Testis (tissue), 3 donors: Measurements from ENCODE around the gene FLT1. TPM values are rescaled to one million over a fixed set of nuclear protein-coding genes. Genes with fewer than 3 reads are reported as not detected.

Experiments used
- DNase-seq: peaks from one replicate; pipeline ENCODE4 v3.0.0-alpha.2; 2019
- H3K27ac ChIP-seq, 2 donors: fragments of 200-600 bp; sonication (generic); one replicate each; pipeline ENCODE4 v1.5.1; 2019
- H3K27me3 ChIP-seq: fragments of 200-600 bp; sonication (generic); one replicate; pipeline ENCODE4 v1.5.1; 2019
- H3K36me3 ChIP-seq: fragments of 200-600 bp; sonication (generic); one replicate; pipeline ENCODE4 v1.5.1; 2017; ENCODE audit warnings: low read depth; ENCODE audit errors: missing control alignments
- H3K4me1 ChIP-seq: fragments of 200-600 bp; sonication (generic); one replicate; pipeline ENCODE4 v1.5.1; 2019
- H3K4me3 ChIP-seq, 2 donors: fragments of 200-600 bp; sonication (generic); one replicate each; pipeline ENCODE4 v1.5.1; 2017 to 2019
- H3K9me3 ChIP-seq: fragments of 200-600 bp; sonication (generic); one replicate; pipeline ENCODE4 v1.5.1; 2017
- POLR2A ChIP-seq: fragments of 450-650 bp; IDR thresholded peaks from one replicate; pipeline ENCODE4 v1.6.1; 2017; ENCODE audit warnings: antibody characterized with exemption, mild to moderate bottlenecking, moderate library complexity
- WGBS, 2 donors: methylation state at CpG; one replicate each; pipeline ENCODE4 v1.1.5; 2018; 5-methylcytosine and 5-hydroxymethylcytosine counted together
- intact Hi-C: fragments of 100-400 bp; cut with DNase I; formaldehyde crosslinking; loops from one replicate; pipeline ENCODE4 v1.15.1; 2023; ENCODE audit warnings: low total_unique reads
- polyA plus RNA-seq: library from polyadenylated mRNA; stranded (reverse); fragments of 350-450 nt; fragmentation: Illumina TruSeq; extraction: RNeasy Lipid Tissue Mini Kit (QIAGEN cat#74804); gene quantifications from one replicate; pipeline ENCODE4 v1.2.3, GENCODE V29; 2014; ENCODE audit warnings: low read depth, low replicate concordance; ENCODE audit not compliant: insufficient read depth
- total RNA-seq, 2 donors: library from RNA; depleted of rRNA; stranded (reverse); fragments of >200 nt; gene quantifications; one replicate each; pipeline ENCODE4 v1.2.3, GENCODE V29; 2016
- TF ChIP-seq, protein P1 (sequence below), 3 experiments: fragments of 450-650 bp in 2 of 3; fragments of 200-600 bp in 1 of 3; sonication (generic) in 1 of 3; IDR thresholded peaks; one replicate each; pipeline ENCODE4 v1.5.1; 2016 to 2019; ENCODE audit warnings: antibody characterized with exemption in 3 of 3, mild to moderate bottlenecking in 2 of 3, moderate library complexity in 1 of 3

Gene FLT1
- total and polyA plus RNA-seq, 3 donors from 2014 or later, result 26.6 to 48.1 (median 47.4) TPM

DNA sequence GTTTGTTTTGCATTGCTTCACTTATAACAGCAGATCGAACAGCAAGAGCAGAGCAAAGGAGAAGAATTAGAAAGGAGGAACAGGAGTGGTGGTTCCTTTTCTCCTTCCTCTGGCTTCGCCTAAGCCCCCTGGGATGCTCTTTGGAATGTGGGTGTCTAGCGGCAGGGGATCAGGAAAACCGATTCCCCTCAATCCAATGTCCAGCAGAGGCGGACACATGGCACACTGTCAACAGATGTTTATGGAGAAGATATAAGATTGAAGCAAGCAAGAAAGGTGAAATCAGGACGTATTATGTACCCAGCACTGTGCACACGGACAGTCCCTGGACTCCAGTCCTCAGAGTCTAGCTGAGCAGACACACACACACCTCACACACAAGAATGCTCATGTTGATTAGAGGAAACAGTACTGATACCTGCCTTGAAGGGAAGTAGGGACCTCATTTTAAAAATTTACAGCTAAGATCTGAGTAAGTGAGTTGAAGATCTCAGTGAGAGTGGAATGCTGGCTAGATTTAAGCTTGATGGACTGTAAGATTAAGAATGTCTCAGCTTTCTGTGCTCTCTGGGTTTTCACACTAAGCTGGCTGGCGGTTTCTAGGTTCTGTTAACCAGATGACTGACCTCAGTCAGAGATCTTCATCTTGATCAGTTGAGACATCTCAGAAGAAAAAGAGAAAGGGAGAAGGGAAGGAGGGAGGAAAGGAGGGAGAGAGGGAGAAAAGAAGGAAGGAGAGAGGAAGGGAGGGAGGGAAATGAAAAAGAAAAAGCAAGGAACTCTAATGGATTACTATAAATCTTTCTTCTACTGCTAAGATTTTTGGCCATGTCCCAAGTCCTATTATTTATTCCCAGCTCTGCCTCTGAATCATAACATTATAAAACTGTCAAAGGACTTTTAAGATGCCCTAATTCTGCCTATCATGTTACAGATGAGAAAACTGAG is 44.8 kb downstream of the FLT1 start:
- TF ChIP-seq, protein P1, sequence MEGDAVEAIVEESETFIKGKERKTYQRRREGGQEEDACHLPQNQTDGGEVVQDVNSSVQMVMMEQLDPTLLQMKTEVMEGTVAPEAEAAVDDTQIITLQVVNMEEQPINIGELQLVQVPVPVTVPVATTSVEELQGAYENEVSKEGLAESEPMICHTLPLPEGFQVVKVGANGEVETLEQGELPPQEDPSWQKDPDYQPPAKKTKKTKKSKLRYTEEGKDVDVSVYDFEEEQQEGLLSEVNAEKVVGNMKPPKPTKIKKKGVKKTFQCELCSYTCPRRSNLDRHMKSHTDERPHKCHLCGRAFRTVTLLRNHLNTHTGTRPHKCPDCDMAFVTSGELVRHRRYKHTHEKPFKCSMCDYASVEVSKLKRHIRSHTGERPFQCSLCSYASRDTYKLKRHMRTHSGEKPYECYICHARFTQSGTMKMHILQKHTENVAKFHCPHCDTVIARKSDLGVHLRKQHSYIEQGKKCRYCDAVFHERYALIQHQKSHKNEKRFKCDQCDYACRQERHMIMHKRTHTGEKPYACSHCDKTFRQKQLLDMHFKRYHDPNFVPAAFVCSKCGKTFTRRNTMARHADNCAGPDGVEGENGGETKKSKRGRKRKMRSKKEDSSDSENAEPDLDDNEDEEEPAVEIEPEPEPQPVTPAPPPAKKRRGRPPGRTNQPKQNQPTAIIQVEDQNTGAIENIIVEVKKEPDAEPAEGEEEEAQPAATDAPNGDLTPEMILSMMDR (IDR thresholded peaks at IDR 0.05), result no peak
- TF ChIP-seq POLR2A, result no peak
- DNase-seq, result no peak
- Histone ChIP-seq H3K27ac (no peak overlapping the region), H3K36me3 (no peaks in the 10 kb centered on the region), H3K27me3 (no peaks in the 10 kb centered on the region), H3K4me1 (peaks cover 10% of the 10 kb centered on the region), H3K9me3 (no peaks in the 10 kb centered on the region), H3K4me3 (no peak overlapping the region)
- 75 to 78% methylated on average over 8 of the region's 8 CpGs for WGBS, 2 donors
- intact Hi-C loops, result no loop called here

DNA sequence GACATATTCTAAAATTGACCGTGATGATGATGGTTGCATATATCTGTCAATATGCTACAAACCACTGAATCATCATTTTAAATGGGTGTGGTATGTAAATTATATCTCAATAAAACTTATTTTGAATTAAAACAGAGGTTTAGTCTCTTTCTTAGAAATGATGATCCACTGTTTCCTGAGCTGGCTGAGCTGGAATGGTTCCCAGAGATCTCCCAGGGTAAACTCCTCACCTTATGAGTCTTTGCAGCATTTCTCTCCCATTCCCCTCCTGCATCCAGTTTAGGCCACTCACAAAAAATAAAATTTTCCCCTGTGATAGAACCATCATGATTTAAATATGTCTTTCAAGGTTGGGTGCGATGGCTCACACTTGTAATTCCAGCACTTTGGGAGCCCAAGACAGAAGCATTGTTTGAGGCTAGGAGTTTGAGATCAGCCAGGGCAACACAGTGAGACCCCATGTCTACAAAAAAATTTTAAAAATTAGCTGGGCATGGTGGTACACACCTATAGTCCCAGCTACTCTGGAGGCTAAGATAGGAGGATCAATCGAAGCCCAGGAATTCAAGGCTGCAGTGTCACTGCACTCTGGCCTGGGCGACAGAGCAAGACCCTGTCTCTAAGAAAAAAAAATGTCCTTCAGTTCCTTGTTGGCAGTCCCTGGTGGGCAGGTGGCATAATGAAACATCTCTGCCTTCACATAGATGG is 46.1 kb downstream of the FLT1 start:
- intact Hi-C loops, result no loop called here
- Histone ChIP-seq H3K4me1 (peaks cover 10% of the 10 kb centered on the region), H3K27me3 (no peaks in the 10 kb centered on the region), H3K9me3 (no peaks in the 10 kb centered on the region), H3K36me3 (no peaks in the 10 kb centered on the region), H3K27ac (no peak overlapping the region), H3K4me3 (no peak overlapping the region)
- WGBS, 2 donors, result 93 to 94% methylated on average over 4 of the region's 4 CpGs
- no peak for TF ChIP-seq POLR2A
- TF ChIP-seq, protein P1 (IDR thresholded peaks at IDR 0.05), result no peak
- no peak for DNase-seq

DNA sequence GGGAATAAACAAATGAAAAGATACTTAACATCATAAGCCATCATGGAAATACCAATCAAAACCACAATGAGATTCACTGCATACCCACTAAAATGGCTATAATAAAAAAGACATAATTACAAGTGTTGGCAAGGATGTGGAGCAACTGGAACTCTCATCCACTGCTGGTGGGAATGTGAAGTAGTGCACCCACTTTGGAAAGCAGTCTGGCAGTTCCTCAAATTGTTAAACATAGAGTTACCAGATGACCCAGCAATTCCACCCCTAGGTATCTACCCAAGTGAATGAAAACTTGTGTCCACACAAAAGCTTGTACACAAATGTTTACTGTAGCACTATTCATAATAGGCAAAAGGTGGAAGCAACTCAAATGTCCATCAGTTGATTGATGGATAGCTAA is 46.9 kb downstream of the FLT1 start:
- peaks cover 10% of the 10 kb centered on the region for H3K4me1 ChIP-seq
- no peaks in the 10 kb centered on the region for H3K36me3 ChIP-seq
- no peak for DNase-seq
- intact Hi-C loops, result no loop called here
- no peak overlapping the region for H3K27ac ChIP-seq
- H3K4me3 ChIP-seq, result no peak overlapping the region
- TF ChIP-seq POLR2A, result no peak
- TF ChIP-seq, protein P1 (IDR thresholded peaks at IDR 0.05), result no peak
- no peaks in the 10 kb centered on the region for H3K9me3 ChIP-seq
- H3K27me3 ChIP-seq, result no peaks in the 10 kb centered on the region

GRCh38 chr13:28447206-28447605 is 47.7 kb downstream of the FLT1 start:
- Histone ChIP-seq H3K9me3 (no peaks in the 10 kb centered on the region), H3K36me3 (no peaks in the 10 kb centered on the region), H3K4me1 (peaks cover 10% of the 10 kb centered on the region), H3K27ac (no peak overlapping the region), H3K27me3 (no peaks in the 10 kb centered on the region), H3K4me3 (no peak overlapping the region)
- no peak for DNase-seq
- WGBS, 2 donors, result 96% methylated on average over 2 of the region's 2 CpGs
- intact Hi-C loops, result no loop called here
- TF ChIP-seq, protein P1 (IDR thresholded peaks at IDR 0.05), result no peak
- no peak for TF ChIP-seq POLR2A
